Measurements from ENCODE around the gene VCAN.

The VCAN gene

DNA sequence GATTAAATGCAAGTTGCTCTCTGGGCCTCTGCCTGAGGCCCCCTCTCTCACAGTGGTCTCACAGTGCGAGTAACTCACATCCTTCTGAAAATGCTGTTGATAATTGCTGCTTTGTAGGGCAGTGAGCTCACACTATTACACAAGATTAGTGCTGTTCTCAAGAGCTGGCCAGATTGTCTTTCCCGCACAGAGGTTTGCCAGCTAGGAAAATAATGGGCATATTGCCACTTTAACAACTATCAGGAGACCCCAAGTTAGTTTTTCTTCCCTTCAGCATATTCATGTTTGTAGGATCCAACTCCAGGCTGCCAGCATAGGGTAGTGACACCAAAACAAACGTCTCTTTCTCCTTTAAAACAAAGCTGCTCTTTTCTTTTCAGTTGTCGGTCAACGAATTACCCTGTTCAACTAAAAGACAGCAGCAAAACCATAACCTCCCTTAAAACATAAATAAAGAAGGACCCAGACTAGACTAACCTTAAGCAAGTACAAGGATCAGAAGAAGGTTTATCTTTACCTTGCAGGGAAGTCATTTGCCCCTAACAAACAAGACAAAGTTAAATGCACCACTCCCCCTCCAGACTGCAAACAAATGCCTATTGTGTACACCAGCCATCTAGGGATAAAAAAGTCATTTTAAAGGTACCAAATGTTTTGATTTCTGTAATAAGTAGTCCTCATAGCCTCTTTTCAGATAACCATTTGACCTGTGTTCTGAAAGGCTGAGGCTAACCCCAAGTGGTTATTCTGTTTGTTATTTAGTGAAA lies 91.4 kb downstream of the VCAN start:
- DNase-seq (ENCODE audit: low read depth in 2 of 3, low spot score in 2 of 3), result no peak

- no peak for DNase-seq (ENCODE audit: low read depth in 2 of 3, low spot score in 2 of 3)
Measured at GRCh38 chr5:83563631-83564030, 92.1 kb downstream of the VCAN start.

GRCh38 chr5:83564069-83564749 lies 92.7 kb downstream of the VCAN start:
- no peak for DNase-seq (ENCODE audit: low read depth in 2 of 3, low spot score in 2 of 3)

DNA sequence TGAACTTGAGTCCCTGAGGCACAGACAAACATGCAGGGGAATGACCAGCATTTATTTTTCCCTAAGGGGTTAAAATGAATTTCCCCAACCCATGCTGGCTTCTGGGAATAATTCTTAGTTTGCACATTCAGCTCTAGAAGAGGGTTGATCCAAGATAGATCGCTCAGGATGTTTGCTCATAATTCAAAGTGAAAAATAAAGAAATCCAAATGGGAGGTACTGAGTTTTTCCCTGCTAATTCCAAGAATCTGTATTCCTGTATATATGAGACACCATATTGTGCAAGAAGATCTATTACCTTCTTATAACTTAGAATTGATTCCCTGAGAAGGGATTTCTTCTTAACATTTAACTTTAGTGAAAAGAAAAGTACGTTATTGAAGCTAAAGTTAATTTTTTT lies 96.2 kb downstream of the VCAN start:
- no peak for DNase-seq (ENCODE audit: low read depth in 2 of 3, low spot score in 2 of 3)

- no peak for DNase-seq (ENCODE audit: low read depth in 2 of 3, low spot score in 2 of 3)
Measured at GRCh38 chr5:83568186-83568585, 96.6 kb downstream of the VCAN start.

GRCh38 chr5:83570916-83571315 lies 99.4 kb downstream of the VCAN start:
- no peak for DNase-seq (ENCODE audit: low read depth in 2 of 3, low spot score in 2 of 3)

DNA sequence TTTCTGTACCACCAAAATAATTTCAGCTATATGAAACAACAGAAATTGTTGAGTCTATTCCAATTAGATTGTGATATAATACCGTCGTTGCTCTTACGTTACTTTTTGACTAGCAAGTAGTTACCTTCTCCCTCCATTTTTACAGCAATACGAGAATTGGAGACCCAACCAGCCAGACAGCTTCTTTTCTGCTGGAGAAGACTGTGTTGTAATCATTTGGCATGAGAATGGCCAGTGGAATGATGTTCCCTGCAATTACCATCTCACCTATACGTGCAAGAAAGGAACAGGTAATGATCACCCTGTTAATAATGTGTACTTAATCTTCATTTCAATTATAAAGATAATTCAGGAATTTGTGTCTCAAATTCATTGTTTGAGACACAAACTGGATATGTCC lies 100.7 kb downstream of the VCAN start:
- no peak for DNase-seq (ENCODE audit: low read depth in 2 of 3, low spot score in 2 of 3)

DNA sequence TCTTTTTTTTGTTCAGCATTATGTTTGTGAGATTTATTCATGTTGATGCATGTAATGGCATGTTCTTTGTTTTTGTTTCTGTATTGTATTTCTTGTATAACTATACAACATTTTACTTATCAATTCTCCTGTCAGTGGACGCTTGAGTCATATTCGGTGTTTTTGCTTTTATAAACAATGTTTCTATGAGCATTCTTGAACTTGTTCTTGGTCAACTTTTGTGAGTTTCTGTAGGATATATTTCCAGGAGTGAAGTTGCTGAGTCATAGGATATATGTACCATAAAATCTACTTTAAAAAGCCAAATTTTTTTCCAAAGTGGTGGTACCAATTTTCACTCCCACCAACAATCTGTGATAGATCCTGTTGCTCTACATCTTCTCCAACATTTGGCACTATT lies 104.8 kb downstream of the VCAN start:
- no peak for DNase-seq (ENCODE audit: low read depth in 2 of 3, low spot score in 2 of 3)

- DNase-seq (ENCODE audit: low read depth in 2 of 3, low spot score in 2 of 3), result no peak
Measured at GRCh38 chr5:83577036-83577636, 105.6 kb downstream of the VCAN start.

- DNase-seq (ENCODE audit: low read depth in 2 of 3, low spot score in 2 of 3), result no peak
Measured at GRCh38 chr5:83583859-83584258, 112.3 kb downstream of the VCAN start.

DNA sequence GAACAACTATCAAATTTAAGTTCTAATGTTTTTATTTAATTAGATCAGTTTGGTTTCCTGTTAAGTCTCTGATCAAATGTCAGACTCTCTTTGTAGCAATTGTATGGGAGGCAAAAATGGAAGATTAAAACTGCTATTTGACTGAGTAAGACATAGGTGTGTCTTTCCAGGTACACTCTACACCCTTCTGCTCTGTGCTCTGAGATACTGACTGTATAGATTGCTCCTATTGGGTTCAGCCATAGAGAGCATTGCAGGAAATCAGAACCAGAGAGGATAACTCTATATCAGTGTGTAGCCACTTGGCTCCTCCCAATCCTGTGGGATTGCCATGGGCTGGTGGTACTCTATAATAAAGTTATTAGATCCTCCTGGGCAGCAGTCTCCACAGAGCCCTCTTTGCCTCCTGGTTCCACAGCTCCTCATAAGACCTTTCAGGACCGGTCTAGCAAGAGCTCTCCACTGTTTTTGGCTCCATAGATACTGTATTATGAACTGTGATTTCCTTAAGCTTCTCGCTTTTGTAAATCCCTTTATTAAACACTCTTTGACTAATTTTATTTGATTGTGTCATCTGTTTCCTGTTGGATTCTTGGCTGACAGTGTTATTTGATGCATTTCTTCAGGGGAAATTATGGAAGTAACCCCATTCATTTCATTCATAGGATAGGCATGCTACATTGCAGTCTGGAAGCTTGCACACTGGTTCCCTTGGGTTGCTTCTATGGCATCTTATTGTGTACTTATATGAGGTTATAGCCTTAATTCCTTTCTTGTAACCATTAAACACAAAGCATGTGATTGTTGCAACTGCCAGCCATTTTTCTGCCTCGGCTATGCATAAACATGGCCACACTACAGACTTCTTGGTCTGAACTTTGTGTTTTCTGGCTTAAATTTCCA lies 115.6 kb downstream of the VCAN start:
- no peak for DNase-seq (ENCODE audit: low read depth in 2 of 3, low spot score in 2 of 3)

DNA sequence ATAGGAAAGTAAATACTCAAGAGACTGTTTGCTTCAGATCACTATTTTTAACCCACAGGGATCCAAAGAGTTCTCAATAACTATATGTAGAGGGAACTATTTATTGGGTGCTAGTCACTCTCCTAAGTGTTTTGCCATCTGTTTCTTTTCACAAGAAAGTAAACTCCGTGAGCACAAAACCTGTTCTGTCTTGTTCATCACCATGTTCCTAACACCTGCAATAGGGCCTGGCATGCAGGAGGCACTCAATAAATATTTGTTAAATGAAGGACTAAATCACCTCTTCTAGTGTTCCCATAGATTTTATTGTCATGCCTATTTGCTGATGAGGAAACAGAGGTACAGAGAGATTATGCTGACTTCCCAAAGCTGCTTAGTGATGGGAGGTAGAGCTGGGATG lies 118.2 kb downstream of the VCAN start:
- no peak for DNase-seq (ENCODE audit: low read depth in 2 of 3, low spot score in 2 of 3)

- no peak for DNase-seq (ENCODE audit: low read depth in 2 of 3, low spot score in 2 of 3)
Measured at GRCh38 chr5:83590966-83591365, 119.4 kb downstream of the VCAN start.

- DNase-seq (ENCODE audit: low read depth in 2 of 3, low spot score in 2 of 3), result no peak
Measured at GRCh38 chr5:83595217-83595616, 123.7 kb downstream of the VCAN start.

- no peak for DNase-seq (ENCODE audit: low read depth in 2 of 3, low spot score in 2 of 3)
Measured at GRCh38 chr5:83608122-83608521, 136.6 kb downstream of the VCAN start.

GRCh38 chr5:83614841-83615240 lies 143.3 kb downstream of the VCAN start:
- DNase-seq (ENCODE audit: low read depth in 2 of 3, low spot score in 2 of 3), result no peak

DNA sequence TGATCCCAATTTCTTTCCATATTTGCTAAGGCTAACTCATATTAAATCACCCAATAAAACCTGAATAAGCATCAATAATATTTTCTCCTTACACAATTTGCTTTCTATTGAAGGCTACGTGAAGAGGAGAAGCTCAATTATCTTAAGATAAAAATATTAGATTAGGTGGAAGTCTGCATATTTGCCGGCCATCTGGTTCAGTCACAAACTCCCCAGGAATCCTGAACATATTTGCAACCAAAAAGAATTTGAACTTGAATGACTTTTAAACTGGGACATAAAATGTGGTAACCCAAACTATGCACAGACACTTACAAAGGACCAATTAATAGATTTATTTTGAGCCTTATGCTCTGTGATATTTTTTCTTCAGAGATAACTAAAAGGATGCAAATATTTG lies 156.8 kb downstream of the VCAN start:
- DNase-seq (ENCODE audit: low read depth in 2 of 3, low spot score in 2 of 3), result no peak

Measured in activated CD8-positive, alpha-beta memory T cell treated with anti-CD3 and anti-CD28 coated beads for 48 hours (primary cell).